K562 (cell line): ENCODE results near the gene ARL4D. TPM values are rescaled to one million over a fixed set of nuclear protein-coding genes. Genes with fewer than 3 reads are reported as not detected.

ENCODE experiments used
- CHD7 ChIP-seq: fragments of 200-600 bp; sonication (generic); IDR thresholded peaks from one replicate; pipeline ENCODE4 v1.6.1; 2012; ENCODE audit warnings: mild to moderate bottlenecking, low read depth, low read length, inconsistent platforms
- KAT8 ChIP-seq: fragments of 450-650 bp; IDR thresholded peaks from 2 replicates; pipeline ENCODE4 v1.6.1; 2016; ENCODE audit warnings: low read depth, mild to moderate bottlenecking
- REST ChIP-seq, 2 experiments: fragments of 450-650 bp; formaldehyde crosslinking in 1 of 2; IDR thresholded peaks; 2 replicates each; pipeline versions ENCODE4 v1.4.0 to v1.6.1; 2014 to 2020; ENCODE audit warnings: mild to moderate bottlenecking in 2 of 2, borderline replicate concordance in 1 of 2, low read depth in 1 of 2
- ZNF445 ChIP-seq: fragments of 250-450 bp; sonication (Bioruptor Pico); IDR thresholded peaks from 2 replicates; pipeline ENCODE4 v1.4.0; 2020; ENCODE audit warnings: low read depth, mild to moderate bottlenecking, moderate library complexity
- ZNF507 ChIP-seq: conservative IDR thresholded peaks from 2 replicates; pipeline ENCODE4 v1.6.1; 2017; ENCODE audit warnings: missing genetic modification characterization, missing compliant biosample characterization
- polyA plus RNA-seq, 8 experiments: library from polyadenylated mRNA; depleted of rRNA in 4 of 8; stranded (reverse) in 5 of 8; unstranded in 3 of 8; fragments of >200 nt; fragmentation: Nextera tagmentation in 2 of 8; fragmentation: Illumina TruSeq in 1 of 8; extraction: Ambion mirVana in 2 of 8; extraction: Trizol in 1 of 8; gene quantifications; 2 replicates each; pipeline versions ENCODE4 v1.2.1 to v1.2.3, GENCODE V29; 2011 to 2014; ENCODE audit warnings: inconsistent platforms in 1 of 8, missing spikeins in 1 of 8
- total RNA-seq, 7 experiments: library from RNA; depleted of rRNA in 6 of 7; stranded (reverse); fragments of >200 nt in 6 of 7; fragmentation: Illumina TruSeq in 2 of 7; extraction: Trizol in 2 of 7; gene quantifications; 2 replicates each; pipeline versions ENCODE4 v1.2.1 to v1.2.3, GENCODE V29; 2011 to 2021; ENCODE audit warnings: low replicate concordance in 1 of 7

Gene ARL4D
- total and polyA plus RNA-seq, 9 of the 15 experiments (the other 6 are each of a cell fraction or from before 2014, with no cell fraction given): 0.07 to 0.53 (median 0.28) TPM; not detected in 1

GRCh38 chr17:43389046-43389947 lies 9.5 kb upstream of the ARL4D start (continued):
- TF ChIP-seq CHD7 (no peak), ZNF507 (tag) (no peak), REST (IDR thresholded peaks at IDR 0.05; ENCODE audit: borderline replicate concordance) (0 out of 2 replicates have a peak, but pooled peaks have one; percentile 12), REST (CRISPR knock-in tag; IDR thresholded peaks at IDR 0.05; ENCODE audit: low read depth) (no peak), KAT8 (no peak), ZNF445 (CRISPR knock-in tag) (no peak)
